ENCODE results near the gene TIPIN. TPM values are rescaled to one million over a fixed set of nuclear protein-coding genes. Genes with fewer than 3 reads are reported as not detected.

The TIPIN gene
- 23.3 to 29.7 TPM (median 26.1 TPM) in 5 replicates for total RNA-seq (2022; extraction: Qiagen RNA extraction; ENCODE audit: low read depth)

GRCh38 chr15:66356359-66357236 lies at the start of gene TIPIN:
Gene TIPIN (minus strand): TSS chr15:66356685. CDS start chr15:66352947, 3,738 bp downstream.

GRCh38 chr15:66386204-66387123 lies 30.0 kb upstream of the TIPIN start, which contains the start of gene MAP2K1:
Gene MAP2K1 (plus strand): TSS chr15:66386912. CDS start chr15:66387348, 436 bp downstream.

GRCh38 chr15:66293419-66294156 lies 62.9 kb downstream of the TIPIN start, which contains the start of gene DIS3L:
Gene DIS3L (plus strand): TSS chr15:66293568. CDS start chr15:66293597, 29 bp downstream.

Other genes starting within 250 kb of the TIPIN start
- gene MEGF11, start 102.9 kb downstream of the TIPIN start, total RNA-seq (2022; extraction: Qiagen RNA extraction; ENCODE audit: low read depth) = 0.34 to 0.98 TPM (median 0.67 TPM) in 5 replicates
- gene DIS3L, start 63.1 kb downstream of the TIPIN start, total RNA-seq (2022; extraction: Qiagen RNA extraction; ENCODE audit: low read depth) = 29.2 to 40.3 TPM (median 34.5 TPM) in 5 replicates
- gene MAP2K1, start 30.2 kb upstream of the TIPIN start, total RNA-seq (2022; extraction: Qiagen RNA extraction; ENCODE audit: low read depth) = 73.0 to 113 TPM (median 94.5 TPM) in 5 replicates
- gene SNAPC5, start 141.1 kb upstream of the TIPIN start, total RNA-seq (2022; extraction: Qiagen RNA extraction; ENCODE audit: low read depth) = 45.3 to 67.0 TPM (median 51.6 TPM) in 5 replicates
- 5,132 to 6,005 TPM (median 5,362 TPM) in 5 replicates for gene RPL4, start 148.2 kb upstream of the TIPIN start, total RNA-seq (2022; extraction: Qiagen RNA extraction; ENCODE audit: low read depth)
- gene ZWILCH, start 148.6 kb upstream of the TIPIN start, total RNA-seq (2022; extraction: Qiagen RNA extraction; ENCODE audit: low read depth) = 37.8 to 41.9 TPM (median 40.1 TPM) in 5 replicates
- 0.03 to 0.14 TPM (median 0.08 TPM) in 3 of 5 replicates, not detected in the others for gene LCTL, start 209.3 kb upstream of the TIPIN start, total RNA-seq (2022; extraction: Qiagen RNA extraction; ENCODE audit: low read depth)

All from A549 treated with CpdA at 1 μM for 4 hours (cell line).